K562 (cell line): Measurements from ENCODE around the gene PFKL. TPM values are rescaled to one million over a fixed set of nuclear protein-coding genes. Genes with fewer than 3 reads are reported as not detected.

ENCODE experiments used
- ATAC-seq: fragments of 200-7000 bp; cut with Tn5 transposase; 3 replicates; pipeline ENCODE4 v1.9.1; 2020; ENCODE audit warnings: moderate library complexity
- BruUV-seq: library from RNA; stranded (reverse); fragments of 400-500 nt; replicated peaks from 2 replicates; lab custom pipeline; 2021; lab: Mats Ljungman, UMichigan
- CTCF ChIA-PET: fragments of 300-600 bp; formaldehyde crosslinking; extraction: SDS; loops from one replicate; lab custom pipeline; 2021; ENCODE audit warnings: low intra/inter-chr PET ratio; lab: Yijun Ruan, JAX
- POLR2A ChIA-PET: fragments of 300-600, 350-650 bp; sonication (Branson Sonifier 250); formaldehyde crosslinking; extraction: SDS; loops from one replicate; lab custom pipeline; 2021; ENCODE audit warnings: antibody characterized with exemption, inconsistent platforms; lab: Yijun Ruan, JAX
- DNase-seq, 4 experiments: peaks; one replicate each; pipeline versions ENCODE4 v3.0.0 to v3.0.0-alpha.2; 2011 to 2018; ENCODE audit warnings: low spot score in 3 of 4, mixed read lengths in 3 of 4; ENCODE audit errors: extremely low read depth in 1 of 4
- FAIRE-seq: peaks from 2 replicates; lab custom pipeline; 2011; peaks lifted over from hg19 to GRCh38; lab: Jason Lieb, UNC
- H2AFZ ChIP-seq: 2 replicates; pipeline ENCODE4 v1.6.0; 2011; ENCODE audit warnings: low read depth, low read length, control low read depth, inconsistent platforms
- H3K27ac ChIP-seq: fragments of 200-600 bp; 3 replicates; pipeline ENCODE4 v1.8.0; 2011; ENCODE audit warnings: low read depth, mild to moderate bottlenecking, control low read depth, inconsistent platforms, low read length, moderate library complexity, mixed read lengths; ENCODE audit errors: extremely low read depth
- H3K27me3 ChIP-seq, 2 experiments: fragments of 300-600 bp in 1 of 2; 2 replicates in 1 of 2; 3 replicates in 1 of 2; pipeline versions ENCODE4 v1.6.0 to v1.8.0; 2011; ENCODE audit warnings: inconsistent platforms in 2 of 2, low read length in 2 of 2, mild to moderate bottlenecking in 1 of 2, mixed read lengths in 1 of 2, moderate library complexity in 1 of 2; ENCODE audit not compliant: control insufficient read depth in 2 of 2, insufficient read depth in 2 of 2
- H3K36me3 ChIP-seq: fragments of 300-600 bp; 3 replicates; pipeline ENCODE4 v1.8.0; 2011; ENCODE audit warnings: mild to moderate bottlenecking, low read length, inconsistent platforms; ENCODE audit not compliant: control insufficient read depth, insufficient read depth
- H3K4me1 ChIP-seq, 2 experiments: fragments of 200-600 bp in 1 of 2; replicated peaks in 1 of 2; 2 replicates in 1 of 2; 3 replicates in 1 of 2; pipeline versions ENCODE4 v1.5.1 to v1.8.0; 2011; ENCODE audit warnings: inconsistent platforms in 2 of 2, low read length in 2 of 2, mild to moderate bottlenecking in 1 of 2, mixed read lengths in 1 of 2, moderate library complexity in 1 of 2; ENCODE audit not compliant: control insufficient read depth in 2 of 2, insufficient read depth in 2 of 2
- H3K4me2 ChIP-seq: 2 replicates; pipeline ENCODE4 v1.6.1; 2011; ENCODE audit warnings: low read length, control low read depth, inconsistent platforms, mixed read lengths; ENCODE audit not compliant: insufficient read depth
- H3K4me3 ChIP-seq: fragments of 200-600 bp; sonication (generic), shearing (Covaris generic); 2 replicates; pipeline ENCODE4 v1.5.1; 2016; ENCODE audit warnings: control low read depth, inconsistent platforms
- H3K79me2 ChIP-seq: fragments of 200-600 bp; 3 replicates; pipeline ENCODE4 v1.8.0; 2011; ENCODE audit warnings: low read length, inconsistent platforms; ENCODE audit not compliant: control insufficient read depth, insufficient read depth
- H3K9ac ChIP-seq, 2 experiments: 2 replicates each; pipeline versions ENCODE4 v1.6.0 to v1.6.1; 2011; ENCODE audit warnings: low read depth in 2 of 2, low read length in 2 of 2, control low read depth in 1 of 2, inconsistent platforms in 1 of 2, mild to moderate bottlenecking in 1 of 2, mixed read lengths in 1 of 2; ENCODE audit not compliant: insufficient read depth in 1 of 2
- H3K9me1 ChIP-seq: one replicate; pipeline ENCODE4 v1.6.0; 2011; ENCODE audit warnings: inconsistent platforms, mild to moderate bottlenecking, low read length, moderate library complexity; ENCODE audit not compliant: control insufficient read depth, insufficient read depth
- H3K9me3 ChIP-seq: replicated peaks from 2 replicates; pipeline ENCODE4 v1.5.1; 2011; ENCODE audit warnings: low read depth, low read length, inconsistent platforms; ENCODE audit not compliant: control insufficient read depth, insufficient read depth
- H4K20me1 ChIP-seq: replicated peaks from 2 replicates; pipeline ENCODE4 v1.6.1; 2011; ENCODE audit warnings: low read length, inconsistent platforms, mixed read lengths; ENCODE audit not compliant: control insufficient read depth, insufficient read depth
- GTF2A2 ChIP-seq: IDR thresholded peaks from 2 replicates; pipeline ENCODE4 v1.6.1; 2016; ENCODE audit warnings: mild to moderate bottlenecking, missing genetic modification characterization, missing compliant biosample characterization
- GTF3C2 ChIP-seq: IDR thresholded peaks from 3 replicates; pipeline ENCODE4 v1.6.1; 2011; ENCODE audit warnings: borderline replicate concordance, mild to moderate bottlenecking, moderate library complexity; ENCODE audit not compliant: insufficient read length; ENCODE audit errors: extremely low read depth
- KHSRP ChIP-seq: fragments of 450-650 bp; IDR thresholded peaks from 2 replicates; pipeline ENCODE4 v1.6.1; 2017
- LCOR ChIP-seq: sonication (generic); formaldehyde crosslinking; IDR thresholded peaks from 2 replicates; pipeline ENCODE4 v1.8.0; 2022; ENCODE audit warnings: mild to moderate bottlenecking, missing genetic modification reagents
- MCM3 ChIP-seq: fragments of 450-650 bp; IDR thresholded peaks from 2 replicates; pipeline ENCODE4 v1.6.1; 2016
- RFX7 ChIP-seq: fragments of 250-450 bp; sonication (Bioruptor Pico); IDR thresholded peaks from 2 replicates; pipeline ENCODE4 v1.5.1; 2021; ENCODE audit warnings: mild to moderate bottlenecking
- SIX5 ChIP-seq, 2 experiments: IDR thresholded peaks; 2 replicates each; pipeline ENCODE4 v1.6.1; 2011; ENCODE audit warnings: low read length in 2 of 2, borderline replicate concordance in 1 of 2, low read depth in 1 of 2, mild to moderate bottlenecking in 1 of 2, moderate library complexity in 1 of 2; ENCODE audit not compliant: insufficient read depth in 1 of 2
- TFAP4 ChIP-seq: sonication (generic); formaldehyde crosslinking; IDR thresholded peaks from 2 replicates; pipeline ENCODE4 v1.8.0; 2022; ENCODE audit warnings: missing genetic modification reagents, mild to moderate bottlenecking, moderate library complexity, borderline replicate concordance
- ZFP36 ChIP-seq: fragments of 150-350 bp; IDR thresholded peaks from 2 replicates; pipeline ENCODE4 v1.6.1; 2018; ENCODE audit warnings: low read length, low read depth; ENCODE audit not compliant: partially characterized antibody
- ZNF551 ChIP-seq: fragments of 250-450 bp; sonication (Bioruptor Pico); IDR thresholded peaks from 2 replicates; pipeline ENCODE4 v1.5.0; 2021; ENCODE audit warnings: mild to moderate bottlenecking, moderate library complexity
- ZNF589 ChIP-seq: fragments of 200-800 bp; sonication (Bioruptor generic); IDR thresholded peaks from 2 replicates; pipeline ENCODE4 v1.6.1; 2016; ENCODE audit warnings: low read depth, missing genetic modification characterization, missing compliant biosample characterization
- WGBS: fragments of 100-300 bp; shearing (Covaris generic); methylation state at CpG from one replicate; pipeline ENCODE4 v1.1.6; 2016; ENCODE audit warnings: low coverage, mixed read lengths; ENCODE audit not compliant: insufficient coverage; ENCODE audit errors: missing lambda C conversion rate; 5-methylcytosine and 5-hydroxymethylcytosine counted together
- in situ Hi-C: fragments of 300-500 bp; cut with MboI; formaldehyde crosslinking; loops from 4 replicates; pipeline ENCODE4 v1.15.0; 2018; ENCODE audit warnings: inconsistent platforms, mixed read lengths
- intact Hi-C: fragments of 100-400 bp; cut with micrococcal nuclease; formaldehyde crosslinking; loops from 2 replicates; pipeline ENCODE4 v1.14.2; 2022
- polyA plus RNA-seq, 8 experiments: library from polyadenylated mRNA; depleted of rRNA in 4 of 8; stranded (reverse) in 5 of 8; unstranded in 3 of 8; fragments of >200 nt; fragmentation: Nextera tagmentation in 2 of 8; fragmentation: Illumina TruSeq in 1 of 8; extraction: Ambion mirVana in 2 of 8; extraction: Trizol in 1 of 8; gene quantifications; 2 replicates each; pipeline versions ENCODE4 v1.2.1 to v1.2.3, GENCODE V29; 2011 to 2014; ENCODE audit warnings: inconsistent platforms in 1 of 8, missing spikeins in 1 of 8
- total RNA-seq, 7 experiments: library from RNA; depleted of rRNA in 6 of 7; stranded (reverse); fragments of >200 nt in 6 of 7; fragmentation: Illumina TruSeq in 2 of 7; extraction: Trizol in 2 of 7; gene quantifications; 2 replicates each; pipeline versions ENCODE4 v1.2.1 to v1.2.3, GENCODE V29; 2011 to 2021; ENCODE audit warnings: low replicate concordance in 1 of 7

The PFKL gene
- total and polyA plus RNA-seq, 9 of the 15 experiments (the other 6 are each of a cell fraction or from before 2014, with no cell fraction given) = 1.1 to 124 (median 45.6) TPM

- no peak for TF ChIP-seq ZNF551 (CRISPR knock-in tag)
- TF ChIP-seq MCM3 = no peak
- TF ChIP-seq LCOR (CRISPR knock-in tag) = no peak
- no peak for TF ChIP-seq GTF2A2 (tag)
- no peak for TF ChIP-seq RFX7 (CRISPR knock-in tag)
- TF ChIP-seq ZNF589 = no peak
- TF ChIP-seq KHSRP = no peak
- TF ChIP-seq ZFP36 = no peak
These were observed 38.4 kb downstream of the PFKL start (continued) for GRCh38 chr21:44337941-44338895.

- Histone ChIP-seq H3K4me1 (peaks cover 17 to 28% of the 10 kb centered on the region in 2 experiments; a peak in 4 of 5 replicates), H3K4me2 (peak within 1 kb of the TSS; percentile 98), H3K9ac (peak within 1 kb of the TSS; percentile 92 to 97), H3K36me3 (peaks cover 8% of the 10 kb centered on the region; the same call in 1 of the 3 replicates), H3K27me3 (peaks cover 0 to 4% of the 10 kb centered on the region in 2 experiments; a peak in 1 of 5 replicates), H3K9me1 (peaks cover 6% of the 10 kb centered on the region), H4K20me1 (no peaks in the 10 kb centered on the region; the same call in 1 of the 2 replicates), H2AFZ (peak within 1 kb of the TSS; percentile 99), H3K79me2 (no peaks in the 10 kb centered on the region), H3K9me3 (no peaks in the 10 kb centered on the region), H3K27ac (peak within 1 kb of the TSS; percentile 95), H3K4me3 (peak within 1 kb of the TSS; percentile 74)
- DNase-seq = peak; percentile 97 to 99 (median 98)
- intact Hi-C loops = no loop called here
- BruUV-seq = TSS peak; percentile 95
- WGBS = under 1% methylated on average over 71 of the region's 90 CpGs
- FAIRE-seq = peak; percentile 80
- ChIA-PET POLR2A (interaction anchor here (0.6 to 2.1 kb wide), 9 partner anchors 10 to 1425 kb away, joined by 3 to 11 read pairs (median 4); partner anchors contain the start of gene PTTG1IP), CTCF (no interaction called here)
- ATAC-seq = peak; percentile 98
- in situ Hi-C loops = no loop called here
- TF ChIP-seq SIX5 (IDR thresholded peaks at IDR 0.05; ENCODE audit: borderline replicate concordance in 1 of 2, insufficient read depth in 1 of 2, low read depth in 1 of 2, low read length in 2 of 2) (peak; percentile 35 to 37; a peak in 3 of 4 replicates), TFAP4 (CRISPR knock-in tag) (peak; percentile 90), GTF3C2 (no peak)
These were observed 39.4 kb downstream of the PFKL start, which contains the start of gene CFAP410 for GRCh38 chr21:44338971-44339910. TSS of gene CFAP410 (minus strand) at chr21:44339390. CDS start at chr21:44339194, 196 bp downstream.
